Activated naive CD4-positive, alpha-beta T cell (primary cell): ENCODE data around the gene BANF2.

Experiments used
- DNase-seq, 4 experiments: peaks; one replicate each; lab custom pipeline; 2025; lab: John Stamatoyannopoulos, UW

BANF2 gene

GRCh38 chr20:17710379-17711266 lies 10.9 kb downstream of the BANF2 start:
- DNase-seq = no peak

GRCh38 chr20:17711267-17711627 lies 11.5 kb downstream of the BANF2 start:
- no peak for DNase-seq

DNA sequence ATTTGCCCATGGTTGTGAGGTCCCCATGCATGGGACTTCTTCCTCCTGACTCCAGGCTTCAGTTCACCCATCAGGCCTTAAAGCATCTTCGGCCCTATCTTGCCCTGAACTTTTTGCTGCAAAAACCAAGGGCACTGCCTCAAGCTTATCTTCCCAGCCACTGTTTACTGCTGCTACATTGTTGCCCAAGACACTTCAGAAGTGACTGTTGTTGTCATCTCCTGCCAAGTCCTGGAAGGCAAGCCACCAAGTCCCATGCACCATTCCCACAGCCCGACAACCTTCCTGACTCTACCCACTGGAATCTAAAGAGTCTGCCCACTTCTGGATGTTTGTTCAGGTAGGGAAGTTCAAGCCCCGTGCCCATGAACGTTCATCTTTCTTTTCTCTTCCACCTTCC lies 12.4 kb downstream of the BANF2 start:
- DNase-seq = no peak

GRCh38 chr20:17712708-17713107 lies 12.9 kb downstream of the BANF2 start:
- no peak for DNase-seq

GRCh38 chr20:17714597-17714996 lies 14.8 kb downstream of the BANF2 start:
- no peak for DNase-seq

- no peak for DNase-seq
Measured at GRCh38 chr20:17715075-17715474, 15.3 kb downstream of the BANF2 start.

GRCh38 chr20:17716331-17716730 lies 16.6 kb downstream of the BANF2 start:
- no peak for DNase-seq

- DNase-seq = no peak
Measured at GRCh38 chr20:17720755-17721154, 21.0 kb downstream of the BANF2 start.

DNA sequence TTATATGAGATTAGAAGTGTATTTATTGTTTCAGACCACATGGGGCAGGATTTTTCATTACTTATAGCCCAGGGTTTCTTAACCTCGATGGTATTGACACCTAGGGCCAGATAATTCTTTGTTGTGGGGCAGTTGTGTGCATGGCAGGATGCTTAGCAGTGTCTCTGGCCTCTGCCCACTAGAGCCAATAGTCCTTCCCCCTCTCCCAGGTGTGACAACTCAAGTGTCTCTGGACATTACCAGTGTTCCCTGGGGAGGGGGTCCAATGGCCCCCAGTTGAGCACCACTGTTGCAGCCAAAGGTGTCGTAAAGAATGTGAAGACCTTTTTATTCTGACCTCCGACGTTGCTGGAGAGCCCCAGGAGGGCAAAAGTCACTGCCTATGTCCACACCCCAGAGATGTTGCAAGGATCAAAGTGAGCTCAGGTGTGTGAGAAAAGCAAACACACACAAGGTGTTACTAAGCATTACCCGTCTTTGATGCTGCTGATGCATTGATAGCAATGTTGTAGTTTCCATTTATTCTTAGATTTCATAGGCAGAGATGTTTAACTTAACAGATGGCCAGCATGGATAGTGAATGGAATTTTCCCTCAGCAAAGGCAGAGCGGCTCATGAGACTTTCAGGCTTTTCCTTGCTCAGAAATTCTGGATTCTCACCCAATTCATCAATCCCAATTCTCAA lies 22.2 kb downstream of the BANF2 start:
- no peak for DNase-seq

- no peak for DNase-seq
Measured at GRCh38 chr20:17722493-17723300, 22.9 kb downstream of the BANF2 start.

DNA sequence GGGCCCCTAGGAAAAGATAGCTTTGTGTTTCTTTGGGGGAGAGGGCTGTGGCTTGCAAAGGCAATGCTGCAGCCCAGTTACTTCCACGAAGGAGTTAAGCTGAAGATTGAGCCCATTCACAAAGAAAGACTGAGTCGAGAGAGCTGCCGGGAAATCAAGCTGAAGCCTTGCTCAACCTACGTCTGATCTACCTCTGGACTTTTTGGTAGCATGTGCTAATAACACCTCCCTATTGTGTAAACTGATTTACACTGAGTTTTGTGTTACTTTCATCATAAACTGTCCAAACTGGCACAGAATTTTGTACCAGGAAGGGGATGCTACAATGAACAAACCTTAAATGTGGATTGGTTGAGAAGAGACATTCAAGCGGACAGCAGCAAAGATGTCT lies 23.5 kb downstream of the BANF2 start:
- DNase-seq = no peak

GRCh38 chr20:17725094-17725835 lies 25.5 kb downstream of the BANF2 start:
- no peak for DNase-seq

DNA sequence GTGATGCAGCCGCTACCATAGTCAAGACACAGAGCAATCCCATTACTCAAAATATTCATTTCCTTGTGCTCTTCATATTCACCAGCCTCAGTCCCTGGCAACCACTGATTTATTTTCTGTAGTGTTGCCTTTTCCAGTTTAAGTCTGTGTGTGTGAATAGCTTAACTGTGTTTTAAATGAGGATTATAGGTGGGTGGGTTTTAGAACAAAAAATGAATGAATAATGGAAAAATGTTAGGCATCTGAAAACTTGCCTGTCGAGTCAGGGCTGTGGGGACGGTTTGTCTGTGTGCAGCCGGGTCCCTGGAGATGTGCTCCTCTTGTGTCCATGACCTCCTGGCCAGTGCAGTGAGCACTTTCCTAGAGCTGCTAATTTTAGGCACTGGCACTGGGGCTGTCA lies 27.1 kb downstream of the BANF2 start:
- DNase-seq = no peak

DNA sequence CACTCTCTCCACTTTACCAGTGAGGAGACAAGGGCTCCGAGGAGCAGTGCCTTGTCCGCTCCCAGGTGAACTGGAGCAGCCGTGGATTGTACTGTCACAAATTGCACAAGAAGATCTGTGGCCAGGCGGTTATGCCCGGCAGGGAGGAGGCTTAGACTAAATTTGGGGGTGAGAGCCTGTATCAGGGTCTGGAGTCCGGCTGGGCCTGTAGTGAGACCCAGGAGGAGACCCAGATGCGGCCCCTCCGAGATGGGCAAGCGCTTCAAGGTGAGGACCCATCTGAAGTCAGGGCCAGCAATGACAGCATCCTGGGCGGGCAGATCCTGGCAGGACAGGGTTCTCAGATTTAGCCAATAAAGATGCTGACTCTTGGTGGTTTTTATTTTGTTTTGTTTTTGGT lies 27.6 kb downstream of the BANF2 start:
- no peak for DNase-seq

- DNase-seq = no peak
Measured at GRCh38 chr20:17728074-17728473, 28.3 kb downstream of the BANF2 start.

GRCh38 chr20:17730071-17730470 lies 30.3 kb downstream of the BANF2 start:
- DNase-seq = no peak

DNA sequence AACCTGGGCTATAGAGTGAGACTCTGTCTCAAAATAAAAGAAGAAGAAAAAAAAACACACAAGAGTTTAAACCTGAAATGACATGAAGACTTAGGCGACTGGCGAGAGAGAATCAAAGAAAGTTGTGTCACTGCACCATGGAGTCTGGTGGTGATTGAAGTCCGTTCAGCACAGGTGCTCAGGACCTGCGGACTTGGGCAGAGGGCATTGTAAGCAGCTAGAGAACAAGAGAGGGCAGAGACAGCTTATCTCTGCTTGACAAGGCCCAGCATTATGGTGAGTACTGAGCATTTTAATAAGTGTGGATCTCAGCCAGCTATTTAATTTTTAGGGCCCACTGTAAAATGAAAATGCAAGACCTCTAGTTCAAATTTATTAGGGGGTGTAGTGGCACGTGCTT lies 31.5 kb downstream of the BANF2 start:
- no peak for DNase-seq

- DNase-seq = no peak
Measured at GRCh38 chr20:17732907-17733521, 33.2 kb downstream of the BANF2 start.

GRCh38 chr20:17733767-17734304 lies 34.1 kb downstream of the BANF2 start:
- DNase-seq = no peak

DNA sequence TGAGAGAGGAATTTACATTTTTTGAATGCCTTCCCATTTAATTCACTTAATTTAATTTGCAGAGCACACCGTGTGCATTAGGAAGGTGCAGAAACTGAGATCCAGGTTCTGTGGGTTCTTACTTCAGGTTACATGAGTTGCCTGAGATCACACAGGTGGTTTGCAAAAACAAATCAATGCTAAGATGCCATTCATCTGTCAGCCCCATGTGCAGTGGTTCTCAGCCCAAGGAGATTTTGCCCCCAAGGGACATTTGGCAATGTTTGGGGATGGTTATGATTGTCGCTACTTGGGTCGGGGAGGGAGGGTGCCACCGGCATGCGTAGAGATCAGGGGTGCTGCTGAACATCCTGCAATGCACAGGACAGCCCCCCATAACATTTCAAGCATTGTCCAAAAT lies 34.6 kb downstream of the BANF2 start:
- DNase-seq = no peak

GRCh38 chr20:17735206-17735804 lies 35.5 kb downstream of the BANF2 start:
- no peak for DNase-seq
